Activated CD8-positive, alpha-beta memory T cell treated with anti-CD3 and anti-CD28 coated beads for 4 hours (primary cell): ENCODE measurements around the gene GPR15.

Source experiments
- DNase-seq, 2 donors: peaks; one replicate each; pipeline ENCODE4 v3.0.0-alpha.2; 2020; ENCODE audit warnings: low read depth in 2 of 2

The GPR15 gene

GRCh38 chr3:98530676-98531075 is 1.1 kb upstream of the GPR15 start:
- no peak for DNase-seq

- no peak for DNase-seq
Observed at GRCh38 chr3:98532275-98532637, 478 bp downstream of the GPR15 start.

GRCh38 chr3:98532709-98533571 is 1.2 kb downstream of the GPR15 start:
- DNase-seq = no peak

GRCh38 chr3:98534168-98534567 is 2.4 kb downstream of the GPR15 start:
- no peak for DNase-seq

- no peak for DNase-seq
Observed at GRCh38 chr3:98534734-98535133, 3.0 kb downstream of the GPR15 start.

GRCh38 chr3:98536456-98537017 is 4.8 kb downstream of the GPR15 start:
- DNase-seq = no peak

- no peak for DNase-seq
Observed at GRCh38 chr3:98540346-98540745, 8.6 kb downstream of the GPR15 start.

- DNase-seq = no peak
Observed at GRCh38 chr3:98541695-98542094, 9.9 kb downstream of the GPR15 start.

- no peak for DNase-seq
Observed at GRCh38 chr3:98542623-98543022, 10.8 kb downstream of the GPR15 start.

GRCh38 chr3:98545940-98546339 is 14.2 kb downstream of the GPR15 start:
- no peak for DNase-seq

GRCh38 chr3:98548544-98548943 is 16.8 kb downstream of the GPR15 start:
- no peak for DNase-seq

GRCh38 chr3:98550833-98551232 is 19.1 kb downstream of the GPR15 start:
- DNase-seq = no peak

GRCh38 chr3:98551236-98551635 is 19.5 kb downstream of the GPR15 start:
- no peak for DNase-seq

GRCh38 chr3:98551754-98552153 is 20.0 kb downstream of the GPR15 start:
- no peak for DNase-seq

- DNase-seq = no peak
Observed at GRCh38 chr3:98552232-98553020, 20.6 kb downstream of the GPR15 start.

- no peak for DNase-seq
Observed at GRCh38 chr3:98553021-98553563, 21.3 kb downstream of the GPR15 start.

GRCh38 chr3:98553753-98554152 is 22.0 kb downstream of the GPR15 start:
- no peak for DNase-seq

GRCh38 chr3:98554580-98554979 is 22.8 kb downstream of the GPR15 start:
- DNase-seq = no peak

- no peak for DNase-seq
Observed at GRCh38 chr3:98555025-98555379, 23.2 kb downstream of the GPR15 start.

- peak in 1 of 2 donors; percentile 71 for DNase-seq
Observed at GRCh38 chr3:98556164-98557130, 24.7 kb downstream of the GPR15 start.

GRCh38 chr3:98557324-98558010 is 25.7 kb downstream of the GPR15 start:
- no peak for DNase-seq
